Body of pancreas (tissue), 4 donors: Measurements from ENCODE around the gene ADGRA3. TPM values are rescaled to one million over a fixed set of nuclear protein-coding genes. Genes with fewer than 3 reads are reported as not detected.

Experiments
- ATAC-seq: fragments of 150-250 bp; one replicate; pipeline ENCODE4 v1.9.1; 2016
- DNase-seq, 4 donors: peaks; one replicate each; pipeline ENCODE4 v3.0.0-alpha.2; 2019
- H3K27ac ChIP-seq, 4 donors: fragments of 200-600 bp; sonication (generic); 1 replicate in 3 of 4; 2 replicates in 1 of 4; pipeline versions ENCODE4 v1.5.1 to v1.6.1; 2016 to 2019; ENCODE audit warnings: mild to moderate bottlenecking in 1 of 4, mixed read lengths in 1 of 4, moderate library complexity in 1 of 4
- H3K27me3 ChIP-seq, 2 donors: fragments of 200-600 bp; sonication (generic); one replicate each; pipeline ENCODE4 v1.6.0; 2016; ENCODE audit warnings: mild to moderate bottlenecking in 1 of 2
- H3K36me3 ChIP-seq, 2 donors: fragments of 200-600 bp; sonication (generic); replicated peaks in 1 of 2; 2 replicates each; pipeline ENCODE4 v1.5.1; 2016; ENCODE audit warnings: low read depth in 2 of 2; ENCODE audit not compliant: insufficient read depth in 1 of 2
- H3K4me1 ChIP-seq: fragments of 200-600 bp; sonication (generic); one replicate; pipeline ENCODE4 v1.6.0; 2016
- H3K4me3 ChIP-seq, 2 donors: fragments of 200-600 bp; sonication (generic); 1 replicate in 1 of 2; 2 replicates in 1 of 2; pipeline ENCODE4 v1.5.1; 2016 to 2019
- H3K9me3 ChIP-seq, 3 donors: fragments of 200-600 bp; sonication (generic); 1 replicate in 2 of 3; 2 replicates in 1 of 3; pipeline ENCODE4 v1.5.1; 2016
- POLR2A ChIP-seq, 3 donors: fragments of 450-650 bp; IDR thresholded peaks; one replicate each; pipeline ENCODE4 v1.6.1; 2016; ENCODE audit warnings: antibody characterized with exemption in 3 of 3, mild to moderate bottlenecking in 2 of 3
- WGBS, 2 donors: methylation state at CpG; one replicate each; pipeline ENCODE4 v1.1.5; 2017; 5-methylcytosine and 5-hydroxymethylcytosine counted together
- intact Hi-C: fragments of 100-400 bp; cut with DNase I; formaldehyde crosslinking; loops from one replicate; pipeline ENCODE4 v1.15.1; 2023
- total RNA-seq, 2 donors: library from RNA; depleted of rRNA; stranded (reverse); fragments of >200 nt; gene quantifications; one replicate each; pipeline ENCODE4 v1.1.0, GENCODE V29; 2016
- TF ChIP-seq, protein P1 (sequence below), 7 experiments: fragments of 450-650 bp in 4 of 7; fragments of 200-600 bp in 3 of 7; sonication (generic) in 3 of 7; IDR thresholded peaks; one replicate each; pipeline ENCODE4 v1.5.1; 2016 to 2019; ENCODE audit warnings: antibody characterized with exemption in 7 of 7

ADGRA3 gene
- total RNA-seq, 2 donors from 2014 or later: 29.3 to 45.9 TPM

DNA sequence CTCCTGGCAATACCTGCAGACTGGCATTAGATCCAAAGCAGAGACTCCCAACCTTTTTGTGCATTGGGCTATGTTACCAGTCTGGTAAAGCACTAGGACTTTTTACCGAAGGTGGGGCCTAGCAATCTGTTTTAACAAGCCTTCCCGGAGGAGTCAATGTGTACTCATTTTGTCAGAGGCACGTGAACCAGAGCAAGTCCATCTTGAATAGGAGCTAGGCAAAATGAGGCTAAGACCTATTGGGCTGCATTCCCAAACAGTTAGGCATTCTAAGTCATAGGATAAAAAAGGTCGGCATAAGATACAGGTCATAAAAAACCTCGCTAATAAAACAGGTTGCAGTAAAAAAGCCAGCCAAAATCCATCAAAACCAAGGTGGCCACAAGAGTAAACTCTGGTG lies 22.3 kb downstream of the ADGRA3 start:
- DNase-seq: no peak
- ATAC-seq: no peak
- intact Hi-C loops: no loop called here
- WGBS, 2 donors: 86 to 95% methylated on average over 5 of the region's 5 CpGs
- Histone ChIP-seq H3K4me1 (peaks cover 8% of the 10 kb centered on the region), H3K4me3 (no peak overlapping the region), H3K27me3 (no peaks in the 10 kb centered on the region), H3K27ac (no peak overlapping the region), H3K9me3 (no peaks in the 10 kb centered on the region), H3K36me3 (no peaks in the 10 kb centered on the region)
- TF ChIP-seq POLR2A (IDR thresholded peaks at IDR 0.05): no peak
- TF ChIP-seq, protein P1, sequence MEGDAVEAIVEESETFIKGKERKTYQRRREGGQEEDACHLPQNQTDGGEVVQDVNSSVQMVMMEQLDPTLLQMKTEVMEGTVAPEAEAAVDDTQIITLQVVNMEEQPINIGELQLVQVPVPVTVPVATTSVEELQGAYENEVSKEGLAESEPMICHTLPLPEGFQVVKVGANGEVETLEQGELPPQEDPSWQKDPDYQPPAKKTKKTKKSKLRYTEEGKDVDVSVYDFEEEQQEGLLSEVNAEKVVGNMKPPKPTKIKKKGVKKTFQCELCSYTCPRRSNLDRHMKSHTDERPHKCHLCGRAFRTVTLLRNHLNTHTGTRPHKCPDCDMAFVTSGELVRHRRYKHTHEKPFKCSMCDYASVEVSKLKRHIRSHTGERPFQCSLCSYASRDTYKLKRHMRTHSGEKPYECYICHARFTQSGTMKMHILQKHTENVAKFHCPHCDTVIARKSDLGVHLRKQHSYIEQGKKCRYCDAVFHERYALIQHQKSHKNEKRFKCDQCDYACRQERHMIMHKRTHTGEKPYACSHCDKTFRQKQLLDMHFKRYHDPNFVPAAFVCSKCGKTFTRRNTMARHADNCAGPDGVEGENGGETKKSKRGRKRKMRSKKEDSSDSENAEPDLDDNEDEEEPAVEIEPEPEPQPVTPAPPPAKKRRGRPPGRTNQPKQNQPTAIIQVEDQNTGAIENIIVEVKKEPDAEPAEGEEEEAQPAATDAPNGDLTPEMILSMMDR (IDR thresholded peaks at IDR 0.05): no peak

GRCh38 chr4:22492987-22493386 lies 22.9 kb downstream of the ADGRA3 start:
- no peak overlapping the region for H3K4me3 ChIP-seq
- 91 to 94% methylated on average over 2 of the region's 2 CpGs for WGBS, 2 donors
- peaks cover 8% of the 10 kb centered on the region for H3K4me1 ChIP-seq
- no peak for ATAC-seq
- H3K27me3 ChIP-seq: no peaks in the 10 kb centered on the region
- no peaks in the 10 kb centered on the region for H3K9me3 ChIP-seq
- DNase-seq: no peak
- no peak overlapping the region for H3K27ac ChIP-seq
- TF ChIP-seq POLR2A (IDR thresholded peaks at IDR 0.05): no peak
- TF ChIP-seq, protein P1 (IDR thresholded peaks at IDR 0.05): no peak
- intact Hi-C loops: no loop called here
- no peaks in the 10 kb centered on the region for H3K36me3 ChIP-seq

GRCh38 chr4:22491939-22492338 lies 23.9 kb downstream of the ADGRA3 start:
- TF ChIP-seq POLR2A (IDR thresholded peaks at IDR 0.05): no peak
- TF ChIP-seq, protein P1 (IDR thresholded peaks at IDR 0.05): no peak
- Histone ChIP-seq H3K36me3 (no peaks in the 10 kb centered on the region), H3K27ac (no peak overlapping the region), H3K27me3 (no peaks in the 10 kb centered on the region), H3K9me3 (no peaks in the 10 kb centered on the region), H3K4me3 (no peak overlapping the region), H3K4me1 (peaks cover 8% of the 10 kb centered on the region)
- DNase-seq (no peak), ATAC-seq (no peak)
- 81 to 97% methylated on average over 6 of the region's 6 CpGs for WGBS, 2 donors
- intact Hi-C loops: no loop called here

- intact Hi-C loops: no loop called here
- Histone ChIP-seq H3K4me1 (peaks cover 11% of the 10 kb centered on the region), H3K9me3 (no peaks in the 10 kb centered on the region), H3K27me3 (no peaks in the 10 kb centered on the region), H3K36me3 (no peaks in the 10 kb centered on the region), H3K4me3 (no peak overlapping the region), H3K27ac (peak overlapping the region in 1 of 4 donors; percentile 7)
- no peak for DNase-seq
- TF ChIP-seq, protein P1 (IDR thresholded peaks at IDR 0.05): no peak
- no peak for TF ChIP-seq POLR2A (IDR thresholded peaks at IDR 0.05)
- WGBS, 2 donors: 26 to 27% methylated on average over 5 of the region's 5 CpGs
- no peak for ATAC-seq
Observed at GRCh38 chr4:22490718-22491315, 25.0 kb downstream of the ADGRA3 start.

DNA sequence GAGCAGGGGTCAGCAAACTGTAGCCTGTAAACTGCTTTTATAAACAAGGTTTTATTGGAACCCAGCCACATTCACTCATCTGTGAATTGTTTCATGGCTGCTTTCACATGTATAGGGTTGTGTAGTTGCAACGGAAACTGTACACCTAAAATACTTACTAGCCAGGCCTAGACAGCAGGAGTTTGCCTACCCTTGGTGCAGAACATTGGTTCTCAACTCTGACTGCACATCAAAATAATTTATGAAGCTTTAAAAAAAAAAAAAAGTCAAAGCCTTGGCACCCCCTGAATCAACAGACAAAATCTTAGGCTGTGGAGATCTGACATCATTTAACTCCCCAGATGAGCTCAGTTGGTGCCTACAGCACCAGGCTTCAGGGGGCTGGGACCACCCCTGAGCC lies 27.8 kb downstream of the ADGRA3 start:
- Histone ChIP-seq H3K27me3 (no peaks in the 10 kb centered on the region), H3K27ac (no peak overlapping the region), H3K4me3 (no peak overlapping the region), H3K4me1 (peaks cover 18% of the 10 kb centered on the region), H3K36me3 (no peaks in the 10 kb centered on the region), H3K9me3 (no peaks in the 10 kb centered on the region)
- ATAC-seq (no peak), DNase-seq (no peak)
- intact Hi-C loops: no loop called here
- 95 to 100% methylated on average over 1 of the region's 1 CpG for WGBS, 2 donors
- TF ChIP-seq, protein P1 (IDR thresholded peaks at IDR 0.05): no peak
- TF ChIP-seq POLR2A (IDR thresholded peaks at IDR 0.05): no peak
